WTC11 (cell line): ENCODE measurements around the gene ABCB1.
"Not testable (repeated sequence)": the region's sequence is repeated elsewhere in the genome, so short reads cannot be mapped to it uniquely, and the experiment has no call there.

ENCODE experiments used
- CREB1 ChIP-seq: sonication (generic); formaldehyde crosslinking; IDR thresholded peaks from 2 replicates; pipeline ENCODE4 v1.8.0; 2023; ENCODE audit warnings: mild to moderate bottlenecking, missing genetic modification reagents
- ELF4 ChIP-seq: sonication (generic); formaldehyde crosslinking; IDR thresholded peaks from 2 replicates; pipeline ENCODE4 v1.8.1; 2022; ENCODE audit warnings: low read depth, mild to moderate bottlenecking, moderate library complexity, missing genetic modification reagents
- ESRRA ChIP-seq: sonication (generic); formaldehyde crosslinking; IDR thresholded peaks from 2 replicates; pipeline ENCODE4 v1.8.1; 2022; ENCODE audit warnings: mild to moderate bottlenecking, missing genetic modification reagents, borderline replicate concordance
- FOXJ3 ChIP-seq: sonication (generic); formaldehyde crosslinking; IDR thresholded peaks from 2 replicates; pipeline ENCODE4 v1.9.0; 2021; ENCODE audit warnings: missing genetic modification reagents, mild to moderate bottlenecking, borderline replicate concordance
- GABPB1 ChIP-seq: sonication (generic); formaldehyde crosslinking; IDR thresholded peaks from 2 replicates; pipeline ENCODE4 v1.8.1; 2023; ENCODE audit warnings: mild to moderate bottlenecking, missing genetic modification reagents
- RORB ChIP-seq: fragments of 250-450 bp; sonication (Bioruptor Pico); IDR thresholded peaks from 2 replicates; pipeline ENCODE4 v1.9.0; 2021; ENCODE audit warnings: mild to moderate bottlenecking
- SP1 ChIP-seq: sonication (generic); formaldehyde crosslinking; conservative IDR thresholded peaks from 2 replicates; pipeline ENCODE4 v1.8.1; 2022; ENCODE audit warnings: missing genetic modification reagents
- TEAD4 ChIP-seq: sonication (generic); formaldehyde crosslinking; IDR thresholded peaks from 2 replicates; pipeline ENCODE4 v1.8.0; 2022; ENCODE audit warnings: mild to moderate bottlenecking, missing genetic modification reagents
- ZNF121 ChIP-seq: sonication (generic); formaldehyde crosslinking; IDR thresholded peaks from 2 replicates; pipeline ENCODE4 v1.8.0; 2023; ENCODE audit warnings: missing genetic modification reagents
- TF ChIP-seq, protein P1 (sequence below): fragments of 200-600 bp; IDR thresholded peaks from 2 replicates; pipeline ENCODE4 v1.8.0; 2022; ENCODE audit warnings: antibody characterized with exemption
- TF ChIP-seq, protein P2 (sequence below): sonication (generic); formaldehyde crosslinking; IDR thresholded peaks from 2 replicates; pipeline ENCODE4 v1.8.0; 2022; ENCODE audit warnings: mild to moderate bottlenecking, missing genetic modification reagents
- TF ChIP-seq, protein P3 (sequence below): sonication (generic); formaldehyde crosslinking; conservative IDR thresholded peaks from 2 replicates; pipeline ENCODE4 v1.8.1; 2023; ENCODE audit warnings: mild to moderate bottlenecking, low read depth, missing genetic modification reagents, moderate library complexity
- TF ChIP-seq, protein P4 (sequence below): sonication (generic); formaldehyde crosslinking; conservative IDR thresholded peaks from 2 replicates; pipeline ENCODE4 v1.8.1; 2022; ENCODE audit warnings: mild to moderate bottlenecking, missing genetic modification reagents
- TF ChIP-seq, protein P5 (sequence below): sonication (generic); formaldehyde crosslinking; IDR thresholded peaks from 2 replicates; pipeline ENCODE4 v1.8.0; 2022; ENCODE audit warnings: missing genetic modification reagents

DNA sequence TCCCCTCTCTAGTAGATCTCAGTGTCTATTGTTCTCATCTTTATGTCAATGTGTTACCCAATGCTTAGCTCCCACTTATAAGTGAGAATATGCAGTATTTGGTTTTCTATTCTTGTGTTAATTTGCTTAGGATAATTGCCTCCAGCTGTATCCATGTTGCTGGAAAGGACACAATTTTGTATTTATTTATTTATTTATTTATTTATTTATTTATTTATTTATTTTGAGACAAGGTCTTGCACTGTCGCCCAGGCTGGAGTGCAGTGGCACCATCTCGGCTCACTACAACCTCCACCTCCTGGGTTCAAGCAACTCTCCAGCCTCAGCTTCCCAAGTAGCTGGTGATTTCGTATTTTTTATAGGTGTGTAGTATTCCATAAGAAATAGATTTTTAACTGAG lies 140.2 kb downstream of the ABCB1 start:
- TF ChIP-seq ELF4 (CRISPR knock-in tag); ZNF121 (CRISPR knock-in tag); TEAD4; FOXJ3; ESRRA; RORB; SP1 (CRISPR knock-in tag); CREB1 (CRISPR knock-in tag); GABPB1 (CRISPR knock-in tag): not testable (repeated sequence)
- TF ChIP-seq, protein P1, sequence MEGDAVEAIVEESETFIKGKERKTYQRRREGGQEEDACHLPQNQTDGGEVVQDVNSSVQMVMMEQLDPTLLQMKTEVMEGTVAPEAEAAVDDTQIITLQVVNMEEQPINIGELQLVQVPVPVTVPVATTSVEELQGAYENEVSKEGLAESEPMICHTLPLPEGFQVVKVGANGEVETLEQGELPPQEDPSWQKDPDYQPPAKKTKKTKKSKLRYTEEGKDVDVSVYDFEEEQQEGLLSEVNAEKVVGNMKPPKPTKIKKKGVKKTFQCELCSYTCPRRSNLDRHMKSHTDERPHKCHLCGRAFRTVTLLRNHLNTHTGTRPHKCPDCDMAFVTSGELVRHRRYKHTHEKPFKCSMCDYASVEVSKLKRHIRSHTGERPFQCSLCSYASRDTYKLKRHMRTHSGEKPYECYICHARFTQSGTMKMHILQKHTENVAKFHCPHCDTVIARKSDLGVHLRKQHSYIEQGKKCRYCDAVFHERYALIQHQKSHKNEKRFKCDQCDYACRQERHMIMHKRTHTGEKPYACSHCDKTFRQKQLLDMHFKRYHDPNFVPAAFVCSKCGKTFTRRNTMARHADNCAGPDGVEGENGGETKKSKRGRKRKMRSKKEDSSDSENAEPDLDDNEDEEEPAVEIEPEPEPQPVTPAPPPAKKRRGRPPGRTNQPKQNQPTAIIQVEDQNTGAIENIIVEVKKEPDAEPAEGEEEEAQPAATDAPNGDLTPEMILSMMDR, result not testable (repeated sequence)
- TF ChIP-seq, protein P2, sequence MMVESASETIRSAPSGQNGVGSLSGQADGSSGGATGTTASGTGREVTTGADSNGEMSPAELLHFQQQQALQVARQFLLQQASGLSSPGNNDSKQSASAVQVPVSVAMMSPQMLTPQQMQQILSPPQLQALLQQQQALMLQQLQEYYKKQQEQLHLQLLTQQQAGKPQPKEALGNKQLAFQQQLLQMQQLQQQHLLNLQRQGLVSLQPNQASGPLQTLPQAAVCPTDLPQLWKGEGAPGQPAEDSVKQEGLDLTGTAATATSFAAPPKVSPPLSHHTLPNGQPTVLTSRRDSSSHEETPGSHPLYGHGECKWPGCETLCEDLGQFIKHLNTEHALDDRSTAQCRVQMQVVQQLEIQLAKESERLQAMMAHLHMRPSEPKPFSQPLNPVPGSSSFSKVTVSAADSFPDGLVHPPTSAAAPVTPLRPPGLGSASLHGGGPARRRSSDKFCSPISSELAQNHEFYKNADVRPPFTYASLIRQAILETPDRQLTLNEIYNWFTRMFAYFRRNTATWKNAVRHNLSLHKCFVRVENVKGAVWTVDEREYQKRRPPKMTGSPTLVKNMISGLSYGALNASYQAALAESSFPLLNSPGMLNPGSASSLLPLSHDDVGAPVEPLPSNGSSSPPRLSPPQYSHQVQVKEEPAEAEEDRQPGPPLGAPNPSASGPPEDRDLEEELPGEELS (CRISPR knock-in tag), result not testable (repeated sequence)
- TF ChIP-seq, protein P3, sequence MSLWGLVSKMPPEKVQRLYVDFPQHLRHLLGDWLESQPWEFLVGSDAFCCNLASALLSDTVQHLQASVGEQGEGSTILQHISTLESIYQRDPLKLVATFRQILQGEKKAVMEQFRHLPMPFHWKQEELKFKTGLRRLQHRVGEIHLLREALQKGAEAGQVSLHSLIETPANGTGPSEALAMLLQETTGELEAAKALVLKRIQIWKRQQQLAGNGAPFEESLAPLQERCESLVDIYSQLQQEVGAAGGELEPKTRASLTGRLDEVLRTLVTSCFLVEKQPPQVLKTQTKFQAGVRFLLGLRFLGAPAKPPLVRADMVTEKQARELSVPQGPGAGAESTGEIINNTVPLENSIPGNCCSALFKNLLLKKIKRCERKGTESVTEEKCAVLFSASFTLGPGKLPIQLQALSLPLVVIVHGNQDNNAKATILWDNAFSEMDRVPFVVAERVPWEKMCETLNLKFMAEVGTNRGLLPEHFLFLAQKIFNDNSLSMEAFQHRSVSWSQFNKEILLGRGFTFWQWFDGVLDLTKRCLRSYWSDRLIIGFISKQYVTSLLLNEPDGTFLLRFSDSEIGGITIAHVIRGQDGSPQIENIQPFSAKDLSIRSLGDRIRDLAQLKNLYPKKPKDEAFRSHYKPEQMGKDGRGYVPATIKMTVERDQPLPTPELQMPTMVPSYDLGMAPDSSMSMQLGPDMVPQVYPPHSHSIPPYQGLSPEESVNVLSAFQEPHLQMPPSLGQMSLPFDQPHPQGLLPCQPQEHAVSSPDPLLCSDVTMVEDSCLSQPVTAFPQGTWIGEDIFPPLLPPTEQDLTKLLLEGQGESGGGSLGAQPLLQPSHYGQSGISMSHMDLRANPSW (CRISPR knock-in tag), result not testable (repeated sequence)
- TF ChIP-seq, protein P4, sequence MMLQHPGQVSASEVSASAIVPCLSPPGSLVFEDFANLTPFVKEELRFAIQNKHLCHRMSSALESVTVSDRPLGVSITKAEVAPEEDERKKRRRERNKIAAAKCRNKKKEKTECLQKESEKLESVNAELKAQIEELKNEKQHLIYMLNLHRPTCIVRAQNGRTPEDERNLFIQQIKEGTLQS (CRISPR knock-in tag), result not testable (repeated sequence)
- TF ChIP-seq, protein P5, sequence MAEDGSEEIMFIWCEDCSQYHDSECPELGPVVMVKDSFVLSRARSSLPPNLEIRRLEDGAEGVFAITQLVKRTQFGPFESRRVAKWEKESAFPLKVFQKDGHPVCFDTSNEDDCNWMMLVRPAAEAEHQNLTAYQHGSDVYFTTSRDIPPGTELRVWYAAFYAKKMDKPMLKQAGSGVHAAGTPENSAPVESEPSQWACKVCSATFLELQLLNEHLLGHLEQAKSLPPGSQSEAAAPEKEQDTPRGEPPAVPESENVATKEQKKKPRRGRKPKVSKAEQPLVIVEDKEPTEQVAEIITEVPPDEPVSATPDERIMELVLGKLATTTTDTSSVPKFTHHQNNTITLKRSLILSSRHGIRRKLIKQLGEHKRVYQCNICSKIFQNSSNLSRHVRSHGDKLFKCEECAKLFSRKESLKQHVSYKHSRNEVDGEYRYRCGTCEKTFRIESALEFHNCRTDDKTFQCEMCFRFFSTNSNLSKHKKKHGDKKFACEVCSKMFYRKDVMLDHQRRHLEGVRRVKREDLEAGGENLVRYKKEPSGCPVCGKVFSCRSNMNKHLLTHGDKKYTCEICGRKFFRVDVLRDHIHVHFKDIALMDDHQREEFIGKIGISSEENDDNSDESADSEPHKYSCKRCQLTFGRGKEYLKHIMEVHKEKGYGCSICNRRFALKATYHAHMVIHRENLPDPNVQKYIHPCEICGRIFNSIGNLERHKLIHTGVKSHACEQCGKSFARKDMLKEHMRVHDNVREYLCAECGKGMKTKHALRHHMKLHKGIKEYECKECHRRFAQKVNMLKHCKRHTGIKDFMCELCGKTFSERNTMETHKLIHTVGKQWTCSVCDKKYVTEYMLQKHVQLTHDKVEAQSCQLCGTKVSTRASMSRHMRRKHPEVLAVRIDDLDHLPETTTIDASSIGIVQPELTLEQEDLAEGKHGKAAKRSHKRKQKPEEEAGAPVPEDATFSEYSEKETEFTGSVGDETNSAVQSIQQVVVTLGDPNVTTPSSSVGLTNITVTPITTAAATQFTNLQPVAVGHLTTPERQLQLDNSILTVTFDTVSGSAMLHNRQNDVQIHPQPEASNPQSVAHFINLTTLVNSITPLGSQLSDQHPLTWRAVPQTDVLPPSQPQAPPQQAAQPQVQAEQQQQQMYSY, result not testable (repeated sequence)
